ENCODE data around the gene TWNK. TPM values are rescaled to one million over a fixed set of nuclear protein-coding genes. Genes with fewer than 3 reads are reported as not detected.

The TWNK gene
- total and polyA plus RNA-seq, 9 of the 15 experiments (the other 6 are each of a cell fraction or from before 2014, with no cell fraction given) = 11.6 to 34.7 (median 17.4) TPM

DNA sequence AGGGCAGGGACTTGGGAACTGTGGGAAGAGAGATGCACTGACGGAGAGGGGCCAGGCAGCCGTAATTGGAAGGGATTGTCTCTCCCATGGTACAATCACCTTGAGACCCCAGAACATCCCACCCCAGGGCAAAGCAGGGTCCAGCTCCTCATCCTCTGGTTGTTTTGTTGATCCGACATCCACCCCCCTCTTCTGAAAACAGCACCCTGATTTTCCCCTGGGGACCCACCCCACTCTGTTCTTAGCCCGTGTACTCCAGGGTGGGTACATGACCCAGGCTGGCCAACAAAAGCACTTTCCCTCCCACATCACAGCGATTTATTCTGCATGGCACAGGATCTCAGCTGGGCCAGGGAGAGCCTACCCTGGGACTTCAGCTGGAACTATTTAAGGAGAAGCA is 29.5 kb downstream of the TWNK start:
- no peaks in the 10 kb centered on the region for H3K9me3 ChIP-seq (replicated peaks; ENCODE audit: control insufficient read depth, insufficient read depth, low read depth, low read length)
- 25% methylated on average over 4 of the region's 5 CpGs for WGBS (ENCODE audit: insufficient coverage, low coverage, missing lambda C conversion rate)
- H3K27ac ChIP-seq (ENCODE audit: extremely low read depth, low read depth, low read length) = no peak overlapping the region
- H3K27me3 ChIP-seq (ENCODE audit: control insufficient read depth in 2 of 2, insufficient read depth in 2 of 2, low read length in 2 of 2) = no peaks in the 10 kb centered on the region
- FAIRE-seq (no peak), DNase-seq (ENCODE audit: extremely low read depth in 1 of 4, low spot score in 3 of 4) (no peak), ATAC-seq (no peak)
- H2AFZ ChIP-seq (ENCODE audit: low read depth, low read length) = no peak overlapping the region
- POLR2A ChIA-PET = interaction anchor here (0.6 to 0.8 kb wide), 2 partner anchors 44 to 1899 kb away, joined by 3 read pairs; no protein-coding TSS in a partner anchor
- H3K4me3 ChIP-seq = no peak overlapping the region
- no peaks in the 10 kb centered on the region for H3K9me1 ChIP-seq (ENCODE audit: control insufficient read depth, insufficient read depth, low read length)
- no TSS peak for BruUV-seq (replicated peaks)
- H3K36me3 ChIP-seq (ENCODE audit: control insufficient read depth, insufficient read depth, low read length) = no peaks in the 10 kb centered on the region
- no peaks in the 10 kb centered on the region for H3K79me2 ChIP-seq (ENCODE audit: control insufficient read depth, insufficient read depth, low read length)
- no peak overlapping the region for H3K9ac ChIP-seq (ENCODE audit: insufficient read depth in 1 of 2, low read depth in 2 of 2, low read length in 2 of 2)
- TF ChIP-seq TSC22D4 (tag; IDR thresholded peaks at IDR 0.05) (no peak), ZNF785 (CRISPR knock-in tag; IDR thresholded peaks at IDR 0.05) (no peak), KDM2B (CRISPR knock-in tag; IDR thresholded peaks at IDR 0.05) (no peak), VEZF1 (CRISPR knock-in tag; IDR thresholded peaks at IDR 0.05) (no peak), PHF20 (IDR thresholded peaks at IDR 0.05; ENCODE audit: partially characterized antibody) (no peak), BDP1 (IDR thresholded peaks at IDR 0.05; ENCODE audit: insufficient read depth, insufficient read length) (no peak)
- TF ChIP-seq, protein P1, sequence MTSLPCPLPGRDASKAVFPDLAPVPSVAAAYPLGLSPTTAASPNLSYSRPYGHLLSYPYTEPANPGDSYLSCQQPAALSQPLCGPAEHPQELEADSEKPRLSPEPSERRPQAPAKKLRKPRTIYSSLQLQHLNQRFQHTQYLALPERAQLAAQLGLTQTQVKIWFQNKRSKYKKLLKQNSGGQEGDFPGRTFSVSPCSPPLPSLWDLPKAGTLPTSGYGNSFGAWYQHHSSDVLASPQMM (CRISPR knock-in tag; IDR thresholded peaks at IDR 0.05) = no peak
- CTCF ChIA-PET (ENCODE audit: low intra/inter-chr PET ratio) = no interaction called here
- in situ Hi-C loops (cut with MboI) = loop anchor here (10.0 kb wide), 1 partner anchor 462 kb away; no protein-coding TSS in a partner anchor
- intact Hi-C loops (cut with micrococcal nuclease) = loop anchor here (10.0 kb wide), 1 partner anchor 48 kb away; the partner anchor contains the start of gene KAZALD1
- H3K4me1 ChIP-seq (replicated peaks in 1 of 2; ENCODE audit: control insufficient read depth in 2 of 2, insufficient read depth in 2 of 2, low read length in 2 of 2) = peaks cover 8 to 21% of the 10 kb centered on the region in 2 experiments; a peak in 4 of 5 replicates
- no peaks in the 10 kb centered on the region for H4K20me1 ChIP-seq (replicated peaks; ENCODE audit: control insufficient read depth, insufficient read depth, low read length)
- H3K4me2 ChIP-seq (ENCODE audit: insufficient read depth, low read length) = no peak overlapping the region

All from K562 (cell line).